NCI-H460 (cell line): ENCODE measurements around the gene CCSAP. TPM values are rescaled to one million over a fixed set of nuclear protein-coding genes. Genes with fewer than 3 reads are reported as not detected.
"Not testable (repeated sequence)": the region's sequence is repeated elsewhere in the genome, so short reads cannot be mapped to it uniquely, and the experiment has no call there.

ENCODE experiments used
- DNase-seq: peaks from one replicate; pipeline ENCODE4 v3.0.0-alpha.2; 2016; ENCODE audit warnings: low read depth; ENCODE audit errors: extremely low read depth
- total RNA-seq: library from RNA; depleted of rRNA; stranded (reverse); fragments of >200 nt; shearing (Covaris generic); gene quantifications from 2 replicates; pipeline ENCODE4 v1.2.3, GENCODE V29; 2014

The CCSAP gene
- total RNA-seq, 1 experiment from 2014 or later = 19.1 TPM

- not testable (repeated sequence) for DNase-seq
These were observed 15.1 kb downstream of the CCSAP start for GRCh38 chr1:229327765-229328164.

DNA sequence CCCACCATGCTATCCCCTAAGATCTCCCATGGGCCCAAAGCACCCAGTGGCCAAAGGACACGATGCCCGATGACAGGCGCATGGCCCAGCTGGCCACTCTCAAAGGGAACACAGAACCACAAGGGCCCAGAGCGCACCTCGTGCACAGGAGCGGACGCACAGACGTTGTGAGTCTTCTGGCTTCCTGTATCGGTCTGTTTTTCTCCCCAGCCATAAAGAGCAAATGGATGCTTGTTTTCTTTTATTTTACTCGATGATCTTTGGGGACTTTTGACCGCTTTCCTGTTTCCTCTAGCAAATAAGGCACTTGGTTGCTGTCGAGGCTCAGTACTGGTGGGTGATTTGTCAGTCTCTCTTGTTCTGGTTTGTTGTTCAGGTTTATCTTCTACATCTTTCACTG lies 16.2 kb downstream of the CCSAP start:
- DNase-seq = no peak

DNA sequence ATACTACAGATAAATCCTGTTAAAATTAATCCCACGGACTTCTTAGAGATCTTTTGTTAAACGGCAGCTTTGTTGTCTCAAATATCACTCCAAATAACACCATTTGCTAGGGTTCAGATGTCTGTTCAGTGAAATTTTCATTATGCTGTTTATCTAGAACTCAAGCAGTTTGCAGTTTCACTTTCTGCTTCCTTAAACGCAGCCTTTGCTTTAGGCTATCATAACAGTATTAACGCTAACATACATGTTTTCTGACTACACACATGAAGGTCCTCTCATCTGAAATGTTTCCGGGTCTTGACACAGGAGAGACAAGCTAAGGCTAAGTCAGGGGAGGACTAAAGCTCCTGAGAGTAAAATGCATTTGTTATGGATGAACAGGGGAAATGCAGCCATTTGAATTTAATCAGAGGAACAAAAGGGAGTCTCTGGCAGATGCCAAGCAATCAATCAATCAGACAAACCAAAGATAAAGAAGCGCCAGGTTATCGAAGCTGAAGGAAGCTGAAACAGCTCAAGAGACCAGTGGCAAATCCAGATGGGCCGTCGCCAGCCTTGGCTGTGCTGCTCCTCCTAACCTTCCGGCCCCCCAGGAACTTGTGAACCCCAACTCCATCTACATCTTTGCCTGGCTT lies 16.9 kb downstream of the CCSAP start:
- DNase-seq = no peak

DNA sequence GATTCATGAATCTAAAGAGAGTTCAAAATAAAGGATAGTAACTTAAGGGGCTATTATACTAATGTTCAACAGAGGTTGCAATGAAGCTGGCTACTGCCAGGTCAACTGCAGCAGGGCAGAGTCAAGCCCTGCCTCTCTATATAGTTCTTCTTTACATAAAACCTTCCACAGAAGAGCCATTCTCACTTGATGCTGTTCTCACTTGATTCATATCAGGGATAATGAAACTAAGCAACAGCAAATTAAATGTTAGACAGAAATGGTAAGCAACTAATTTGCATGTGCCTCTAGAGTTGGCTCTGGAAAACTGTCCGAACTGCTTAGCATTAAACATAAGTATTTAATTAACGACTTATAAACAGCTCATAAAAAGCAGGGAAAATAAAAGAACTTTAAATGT lies 17.4 kb downstream of the CCSAP start:
- DNase-seq = no peak

DNA sequence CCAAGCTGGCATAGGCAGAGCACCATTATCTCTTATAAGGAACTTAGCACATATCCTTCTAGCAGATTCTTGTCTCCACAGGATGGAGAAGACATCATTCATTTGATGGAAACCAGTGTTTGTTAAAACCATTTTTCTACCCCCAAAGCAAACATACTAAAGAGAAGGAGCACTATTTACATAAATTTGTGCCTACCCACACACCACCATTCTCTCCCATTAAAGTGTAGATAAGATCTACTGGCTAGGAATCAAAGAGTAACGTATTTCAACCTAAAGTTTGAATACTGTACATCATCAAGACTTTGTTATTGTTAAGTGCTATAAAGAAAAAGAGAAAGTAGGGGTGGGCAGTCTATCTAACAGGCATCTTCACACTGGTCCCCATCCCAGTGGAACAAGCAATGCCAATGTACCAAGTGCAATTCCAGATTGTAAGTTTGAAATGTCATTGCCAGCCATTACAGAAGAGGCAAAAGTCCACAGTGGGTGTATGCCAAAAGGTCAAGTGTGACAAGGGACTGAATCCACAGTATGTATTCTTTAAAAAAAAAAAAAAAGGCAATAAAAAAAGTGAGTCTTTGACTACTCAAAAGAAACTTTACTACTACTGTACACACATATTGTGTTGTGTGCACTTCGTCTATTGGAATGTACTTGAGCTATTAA lies 18.8 kb downstream of the CCSAP start:
- DNase-seq = no peak

GRCh38 chr1:229323201-229323600 lies 19.6 kb downstream of the CCSAP start:
- DNase-seq = no peak

DNA sequence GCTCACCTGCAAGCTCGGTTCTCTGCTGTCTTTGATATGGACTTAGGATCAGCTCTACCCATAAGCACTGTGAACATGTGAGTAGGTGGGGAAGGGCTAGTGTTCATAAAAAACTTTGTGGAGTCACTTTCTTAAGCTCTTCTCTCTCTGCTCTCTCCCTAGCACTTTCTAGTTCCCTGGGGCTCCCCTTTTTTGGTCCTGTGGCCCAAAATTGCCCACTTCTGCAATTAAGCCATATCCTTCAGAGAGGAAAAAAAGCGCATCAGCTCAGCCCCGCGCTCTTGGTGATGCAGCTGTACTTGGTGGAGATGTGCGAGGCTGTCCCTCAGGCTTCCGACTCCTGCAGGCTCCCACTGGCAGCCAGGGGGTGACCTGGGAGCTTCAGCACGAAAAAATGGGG lies 23.4 kb downstream of the CCSAP start:
- no peak for DNase-seq

DNA sequence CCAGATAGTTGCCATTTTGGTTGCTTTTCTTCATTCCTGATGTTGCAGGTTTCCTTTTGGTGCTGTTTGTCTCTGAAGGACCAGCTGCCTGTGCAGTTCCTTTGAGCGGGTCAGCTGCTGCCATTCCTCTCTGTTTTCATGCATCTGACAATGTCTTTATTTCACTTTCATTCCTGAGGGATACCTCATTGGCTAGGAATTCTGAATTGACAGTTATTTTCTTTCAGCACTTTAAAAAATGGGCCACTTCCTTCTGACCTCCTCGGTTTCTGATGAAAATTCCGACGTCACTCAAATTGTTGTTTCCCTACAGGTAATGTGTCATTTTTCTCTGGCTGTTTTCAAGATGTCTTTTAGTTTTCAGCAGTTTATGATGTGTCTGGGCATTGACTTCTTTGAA lies 24.8 kb downstream of the CCSAP start:
- DNase-seq = no peak

GRCh38 chr1:229316166-229316565 lies 26.7 kb downstream of the CCSAP start:
- DNase-seq = no peak

GRCh38 chr1:229310833-229311232 lies 32.0 kb downstream of the CCSAP start:
- no peak for DNase-seq

DNA sequence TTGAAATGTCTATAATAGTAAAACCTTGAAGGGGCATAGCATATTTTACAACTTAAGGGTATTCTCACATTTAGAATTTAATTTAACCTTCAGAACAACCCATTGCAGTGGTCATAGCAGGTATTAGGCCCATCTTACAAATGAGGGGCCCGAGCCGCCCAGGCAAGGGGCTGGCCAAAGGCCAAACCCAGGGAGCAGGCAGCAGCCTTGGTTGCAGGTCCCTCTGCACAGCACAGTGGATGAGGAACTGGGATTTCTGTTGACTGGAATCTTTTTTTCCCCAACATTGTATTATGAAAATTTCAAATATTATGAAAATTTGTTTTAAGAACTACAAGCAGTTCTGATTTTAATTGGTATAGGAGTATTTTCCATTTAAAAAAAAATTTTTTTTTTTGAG lies 33.2 kb downstream of the CCSAP start:
- no peak for DNase-seq

- DNase-seq = no peak
These were observed 33.8 kb downstream of the CCSAP start for GRCh38 chr1:229309074-229309473.

DNA sequence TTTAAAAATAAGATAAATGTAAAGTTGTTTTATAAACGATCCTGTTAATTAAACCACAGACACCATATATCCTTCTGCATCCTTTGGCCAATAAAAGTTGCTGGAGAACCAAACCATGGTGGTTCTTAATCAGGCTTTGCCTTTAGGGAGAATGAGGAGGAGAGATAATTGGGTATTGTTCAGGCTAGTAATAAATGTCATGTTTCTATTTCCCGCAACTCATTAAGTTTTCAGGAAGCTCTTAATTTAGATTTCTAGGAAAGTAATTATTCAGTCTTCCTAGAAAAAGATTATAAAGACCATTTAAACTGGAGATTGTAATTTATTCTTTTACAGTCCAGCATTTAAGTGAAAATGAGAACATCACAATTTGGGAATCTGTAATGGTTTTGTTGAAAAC lies 37.5 kb downstream of the CCSAP start:
- no peak for DNase-seq

- DNase-seq = no peak
These were observed 39.0 kb downstream of the CCSAP start for GRCh38 chr1:229303855-229304254.

- DNase-seq = no peak
These were observed 40.1 kb downstream of the CCSAP start for GRCh38 chr1:229302740-229303139.

- DNase-seq = no peak
These were observed 42.6 kb downstream of the CCSAP start for GRCh38 chr1:229300099-229300757.

DNA sequence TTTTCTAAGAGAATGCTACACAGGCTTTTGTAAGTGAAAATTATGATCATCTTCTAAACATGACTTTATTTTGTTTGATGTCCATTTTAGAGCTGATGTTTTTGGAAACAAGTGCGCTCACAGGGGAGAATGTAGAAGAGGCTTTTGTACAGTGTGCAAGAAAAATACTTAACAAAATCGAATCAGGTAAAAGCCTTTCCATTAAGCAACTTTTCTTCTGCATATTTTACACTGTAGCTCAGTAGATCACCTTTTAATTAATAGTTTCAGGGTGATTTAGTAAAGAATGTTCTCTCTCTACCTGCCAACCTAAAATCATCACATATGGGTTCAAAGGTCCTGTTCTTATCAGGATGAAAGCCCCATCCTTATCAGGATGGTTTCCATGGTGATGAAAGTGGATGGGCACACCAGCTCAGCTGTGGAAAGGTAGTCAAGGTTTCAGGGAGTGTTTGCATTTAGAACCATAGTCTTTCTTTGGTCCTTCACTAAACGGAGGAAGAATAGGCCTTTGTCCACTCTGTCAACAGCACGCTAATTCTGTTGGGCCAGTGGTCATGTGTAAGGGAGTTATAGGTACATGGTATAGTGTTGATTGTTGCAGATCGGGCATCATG lies 43.9 kb downstream of the CCSAP start:
- no peak for DNase-seq

GRCh38 chr1:229298420-229298819 lies 44.4 kb downstream of the CCSAP start:
- no peak for DNase-seq

- no peak for DNase-seq
These were observed 45.1 kb downstream of the CCSAP start for GRCh38 chr1:229297746-229298145.

GRCh38 chr1:229296541-229296941 lies 46.3 kb downstream of the CCSAP start:
- no peak for DNase-seq

DNA sequence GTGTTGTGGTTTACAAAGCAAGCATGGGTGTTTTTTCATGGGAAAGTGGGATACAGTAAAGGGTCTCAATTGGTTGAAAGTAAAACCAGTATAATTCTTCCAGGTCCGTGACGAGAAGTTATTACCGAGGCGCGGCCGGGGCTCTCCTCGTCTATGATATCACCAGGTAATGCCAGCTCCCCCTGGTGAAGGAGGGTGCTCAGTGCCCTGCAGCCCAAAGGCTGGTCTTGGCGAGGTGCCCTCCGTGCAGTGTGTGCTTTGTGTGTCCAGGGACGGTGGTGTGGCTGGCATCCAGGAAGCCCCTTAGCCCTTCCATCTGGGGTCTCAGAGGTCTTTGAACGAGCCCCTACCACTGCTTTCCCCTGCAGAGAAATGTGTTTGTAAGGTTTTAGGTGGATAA lies 47.1 kb downstream of the CCSAP start:
- DNase-seq = no peak
